GM12878 (cell line): ENCODE measurements around the gene CTR9.

Source experiments
- EP300 ChIP-seq, 2 experiments: fragments of 150-350 bp in 1 of 2; IDR thresholded peaks; 2 replicates each; pipeline ENCODE4 v1.6.1; 2011 to 2012; ENCODE audit warnings: low read depth in 2 of 2, low read length in 2 of 2, borderline replicate concordance in 1 of 2, improper control_type of control experiment in 1 of 2, inconsistent platforms in 1 of 2; ENCODE audit not compliant: control insufficient read depth in 1 of 2
- JUND ChIP-seq: IDR thresholded peaks from 2 replicates; pipeline ENCODE4 v1.6.1; 2012; ENCODE audit warnings: low read depth, mild to moderate bottlenecking, low read length, improper control_type of control experiment, moderate library complexity
- POLR2A ChIP-seq: IDR thresholded peaks from 2 replicates; pipeline ENCODE4 v1.6.1; 2011; ENCODE audit warnings: low read depth, mild to moderate bottlenecking, low read length
- POLR2AphosphoS5 ChIP-seq: IDR thresholded peaks from 2 replicates; pipeline ENCODE4 v1.6.1; 2011; ENCODE audit warnings: mild to moderate bottlenecking, low read length, inconsistent platforms
- TARDBP ChIP-seq: IDR thresholded peaks from 2 replicates; pipeline ENCODE4 v1.6.1; 2016; ENCODE audit warnings: borderline replicate concordance
- ZNF24 ChIP-seq: fragments of 450-650 bp; IDR thresholded peaks from 2 replicates; pipeline ENCODE4 v1.6.1; 2017; ENCODE audit warnings: antibody characterized with exemption, mild to moderate bottlenecking
- ZZZ3 ChIP-seq: IDR thresholded peaks from 2 replicates; pipeline ENCODE4 v1.6.1; 2011; ENCODE audit warnings: low read depth; ENCODE audit not compliant: control insufficient read depth, insufficient read length
- TF ChIP-seq, protein P1 (sequence below): IDR thresholded peaks from 2 replicates; pipeline ENCODE4 v1.6.1; 2011; ENCODE audit warnings: borderline replicate concordance, low read depth, mild to moderate bottlenecking, moderate library complexity, low read length; ENCODE audit not compliant: insufficient read depth, poor library complexity, severe bottlenecking
- TF ChIP-seq, protein P2 (sequence below), 3 experiments: IDR thresholded peaks in 2 of 3; conservative IDR thresholded peaks in 1 of 3; 2 replicates each; pipeline ENCODE4 v1.5.1; 2011; ENCODE audit warnings: low read depth in 3 of 3, low read length in 3 of 3, mild to moderate bottlenecking in 3 of 3, control low read depth in 2 of 3, moderate library complexity in 2 of 3, inconsistent platforms in 1 of 3, mixed read lengths in 1 of 3; ENCODE audit not compliant: control insufficient read depth in 2 of 3, insufficient read depth in 1 of 3; ENCODE audit errors: extremely low read depth in 1 of 3
- TF ChIP-seq, protein P3 (sequence below): IDR thresholded peaks from 2 replicates; pipeline ENCODE4 v1.6.1; 2012; ENCODE audit warnings: low read length, inconsistent platforms

DNA sequence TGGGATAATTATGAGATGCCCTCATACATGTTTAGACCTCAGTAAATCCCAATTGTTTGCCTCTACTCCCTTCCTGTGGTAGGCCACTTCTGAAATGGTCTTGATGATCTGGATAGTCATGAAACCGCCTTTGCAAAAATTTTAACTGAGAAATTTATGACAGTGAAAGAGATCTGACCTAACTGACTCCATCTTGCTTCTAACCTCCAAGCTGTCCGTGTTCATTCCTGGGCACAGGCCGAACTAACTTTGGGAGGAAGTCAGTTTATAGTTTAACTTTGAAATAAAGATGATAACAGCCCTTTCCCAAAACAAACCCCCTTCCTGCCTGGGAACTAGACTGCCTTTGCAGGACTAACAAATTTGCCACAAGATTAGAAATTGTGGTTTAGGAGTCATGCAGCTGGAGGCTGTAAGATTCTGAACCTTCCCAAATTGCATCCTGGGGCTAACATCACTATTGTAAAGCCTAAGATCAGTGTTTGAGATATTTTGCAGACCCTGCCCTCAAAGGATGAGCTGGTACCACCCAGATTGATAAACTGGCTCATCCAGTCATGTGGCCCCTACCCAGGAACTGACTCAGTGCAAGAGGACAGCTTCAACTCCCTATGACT is 19.9 kb upstream of the CTR9 start:
- TF ChIP-seq EP300 (IDR thresholded peaks at IDR 0.05; ENCODE audit: borderline replicate concordance in 1 of 2, control insufficient read depth in 1 of 2, low read depth in 2 of 2, low read length in 2 of 2) (no peak), POLR2A (no peak), JUND (no peak), TARDBP (no peak), ZZZ3 (no peak), ZNF24 (no peak), POLR2AphosphoS5 (no peak)
- TF ChIP-seq, protein P1, sequence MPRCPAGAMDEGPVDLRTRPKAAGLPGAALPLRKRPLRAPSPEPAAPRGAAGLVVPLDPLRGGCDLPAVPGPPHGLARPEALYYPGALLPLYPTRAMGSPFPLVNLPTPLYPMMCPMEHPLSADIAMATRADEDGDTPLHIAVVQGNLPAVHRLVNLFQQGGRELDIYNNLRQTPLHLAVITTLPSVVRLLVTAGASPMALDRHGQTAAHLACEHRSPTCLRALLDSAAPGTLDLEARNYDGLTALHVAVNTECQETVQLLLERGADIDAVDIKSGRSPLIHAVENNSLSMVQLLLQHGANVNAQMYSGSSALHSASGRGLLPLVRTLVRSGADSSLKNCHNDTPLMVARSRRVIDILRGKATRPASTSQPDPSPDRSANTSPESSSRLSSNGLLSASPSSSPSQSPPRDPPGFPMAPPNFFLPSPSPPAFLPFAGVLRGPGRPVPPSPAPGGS: no peak
- TF ChIP-seq, protein P2, sequence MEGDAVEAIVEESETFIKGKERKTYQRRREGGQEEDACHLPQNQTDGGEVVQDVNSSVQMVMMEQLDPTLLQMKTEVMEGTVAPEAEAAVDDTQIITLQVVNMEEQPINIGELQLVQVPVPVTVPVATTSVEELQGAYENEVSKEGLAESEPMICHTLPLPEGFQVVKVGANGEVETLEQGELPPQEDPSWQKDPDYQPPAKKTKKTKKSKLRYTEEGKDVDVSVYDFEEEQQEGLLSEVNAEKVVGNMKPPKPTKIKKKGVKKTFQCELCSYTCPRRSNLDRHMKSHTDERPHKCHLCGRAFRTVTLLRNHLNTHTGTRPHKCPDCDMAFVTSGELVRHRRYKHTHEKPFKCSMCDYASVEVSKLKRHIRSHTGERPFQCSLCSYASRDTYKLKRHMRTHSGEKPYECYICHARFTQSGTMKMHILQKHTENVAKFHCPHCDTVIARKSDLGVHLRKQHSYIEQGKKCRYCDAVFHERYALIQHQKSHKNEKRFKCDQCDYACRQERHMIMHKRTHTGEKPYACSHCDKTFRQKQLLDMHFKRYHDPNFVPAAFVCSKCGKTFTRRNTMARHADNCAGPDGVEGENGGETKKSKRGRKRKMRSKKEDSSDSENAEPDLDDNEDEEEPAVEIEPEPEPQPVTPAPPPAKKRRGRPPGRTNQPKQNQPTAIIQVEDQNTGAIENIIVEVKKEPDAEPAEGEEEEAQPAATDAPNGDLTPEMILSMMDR (IDR thresholded peaks at IDR 0.05 in 2 of 3, conservative IDR thresholded peaks at IDR 0.05 in 1 of 3; ENCODE audit: control insufficient read depth in 2 of 3, extremely low read depth in 1 of 3, insufficient read depth in 1 of 3, low read depth in 3 of 3, low read length in 3 of 3): no peak
- TF ChIP-seq, protein P3, sequence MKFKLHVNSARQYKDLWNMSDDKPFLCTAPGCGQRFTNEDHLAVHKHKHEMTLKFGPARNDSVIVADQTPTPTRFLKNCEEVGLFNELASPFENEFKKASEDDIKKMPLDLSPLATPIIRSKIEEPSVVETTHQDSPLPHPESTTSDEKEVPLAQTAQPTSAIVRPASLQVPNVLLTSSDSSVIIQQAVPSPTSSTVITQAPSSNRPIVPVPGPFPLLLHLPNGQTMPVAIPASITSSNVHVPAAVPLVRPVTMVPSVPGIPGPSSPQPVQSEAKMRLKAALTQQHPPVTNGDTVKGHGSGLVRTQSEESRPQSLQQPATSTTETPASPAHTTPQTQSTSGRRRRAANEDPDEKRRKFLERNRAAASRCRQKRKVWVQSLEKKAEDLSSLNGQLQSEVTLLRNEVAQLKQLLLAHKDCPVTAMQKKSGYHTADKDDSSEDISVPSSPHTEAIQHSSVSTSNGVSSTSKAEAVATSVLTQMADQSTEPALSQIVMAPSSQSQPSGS: no peak
